ENCODE data around the gene PVALEF.

- TF ChIP-seq YY1 (IDR thresholded peaks at IDR 0.05; ENCODE audit: insufficient read depth, insufficient read length) (no peak), ZNF274 (IDR thresholded peaks at IDR 0.05; ENCODE audit: low read depth, low read length) (no peak), SUZ12 (IDR thresholded peaks at IDR 0.05; ENCODE audit: extremely low read depth, insufficient read depth, insufficient read length) (no peak)
These were observed 22.5 kb downstream of the PVALEF start for GRCh38 chr17:81187586-81188490.

All from NT2/D1 (cell line).